ENCODE measurements around the gene CASP3.

Gene CASP3

GRCh38 chr4:184680698-184681097 is 31.5 kb upstream of the CASP3 start:
- Histone ChIP-seq H3K4me1 (ENCODE audit: control insufficient read depth, insufficient read depth, low read length) (no peaks in the 10 kb centered on the region), H3K4me3 (ENCODE audit: low read depth, low read length) (no peak overlapping the region), H3K9ac (ENCODE audit: low read length) (no peak overlapping the region)

GRCh38 chr4:184675821-184676492 is 26.7 kb upstream of the CASP3 start:
- H3K36me3 ChIP-seq (ENCODE audit: control insufficient read depth, insufficient read depth, low read length): peaks cover 21% of the 10 kb centered on the region
- peaks cover 7% of the 10 kb centered on the region for H3K9me3 ChIP-seq (ENCODE audit: control insufficient read depth, insufficient read depth, low read depth, low read length)
- H3K27ac ChIP-seq (ENCODE audit: low read depth, low read length): no peak overlapping the region
- H3K4me3 ChIP-seq (ENCODE audit: low read depth, low read length): no peak overlapping the region
- no peak overlapping the region for H3K9ac ChIP-seq (ENCODE audit: low read length)
- H3K27me3 ChIP-seq (ENCODE audit: control insufficient read depth, insufficient read depth, low read length): no peaks in the 10 kb centered on the region
- H3K4me1 ChIP-seq (ENCODE audit: control insufficient read depth, insufficient read depth, low read length): no peaks in the 10 kb centered on the region

More at GRCh38 chr4:184680698-184681097, 31.5 kb upstream of the CASP3 start:
- Histone ChIP-seq H3K36me3 (ENCODE audit: control insufficient read depth, insufficient read depth, low read length) (peaks cover 6% of the 10 kb centered on the region; the same call in 1 of the 2 replicates), H3K27ac (ENCODE audit: low read depth, low read length) (no peak overlapping the region), H3K27me3 (ENCODE audit: control insufficient read depth, insufficient read depth, low read length) (no peaks in the 10 kb centered on the region), H3K9me3 (ENCODE audit: control insufficient read depth, insufficient read depth, low read depth, low read length) (peaks cover 7% of the 10 kb centered on the region)

- Histone ChIP-seq H3K4me3 (ENCODE audit: low read depth, low read length) (no peak overlapping the region), H3K27ac (ENCODE audit: low read depth, low read length) (no peak overlapping the region), H3K9me3 (ENCODE audit: control insufficient read depth, insufficient read depth, low read depth, low read length) (peaks cover 7% of the 10 kb centered on the region), H3K4me1 (ENCODE audit: control insufficient read depth, insufficient read depth, low read length) (no peaks in the 10 kb centered on the region), H3K9ac (ENCODE audit: low read length) (no peak overlapping the region), H3K27me3 (ENCODE audit: control insufficient read depth, insufficient read depth, low read length) (no peaks in the 10 kb centered on the region), H3K36me3 (ENCODE audit: control insufficient read depth, insufficient read depth, low read length) (peaks cover 22% of the 10 kb centered on the region)
Observed at GRCh38 chr4:184675018-184675417, 25.8 kb upstream of the CASP3 start.

- H3K27me3 ChIP-seq (ENCODE audit: control insufficient read depth, insufficient read depth, low read length): no peaks in the 10 kb centered on the region
- H3K36me3 ChIP-seq (ENCODE audit: control insufficient read depth, insufficient read depth, low read length): peaks cover 16% of the 10 kb centered on the region
- no peaks in the 10 kb centered on the region for H3K4me1 ChIP-seq (ENCODE audit: control insufficient read depth, insufficient read depth, low read length)
- no peak overlapping the region for H3K4me3 ChIP-seq (ENCODE audit: low read depth, low read length)
- no peaks in the 10 kb centered on the region for H3K9me3 ChIP-seq (ENCODE audit: control insufficient read depth, insufficient read depth, low read depth, low read length)
- no peak overlapping the region for H3K27ac ChIP-seq (ENCODE audit: low read depth, low read length)
- no peak overlapping the region for H3K9ac ChIP-seq (ENCODE audit: low read length)
Observed at GRCh38 chr4:184674011-184674410, 24.8 kb upstream of the CASP3 start.

- H3K36me3 ChIP-seq (ENCODE audit: control insufficient read depth, insufficient read depth, low read length): peaks cover 23% of the 10 kb centered on the region
- H3K9me3 ChIP-seq (ENCODE audit: control insufficient read depth, insufficient read depth, low read depth, low read length): no peaks in the 10 kb centered on the region
- H3K27ac ChIP-seq (ENCODE audit: low read depth, low read length): no peak overlapping the region
- H3K27me3 ChIP-seq (ENCODE audit: control insufficient read depth, insufficient read depth, low read length): no peaks in the 10 kb centered on the region
- no peak overlapping the region for H3K9ac ChIP-seq (ENCODE audit: low read length)
- H3K4me3 ChIP-seq (ENCODE audit: low read depth, low read length): no peak overlapping the region
- no peaks in the 10 kb centered on the region; the same call in 1 of the 2 replicates for H3K4me1 ChIP-seq (ENCODE audit: control insufficient read depth, insufficient read depth, low read length)
Observed at GRCh38 chr4:184672741-184673140, 23.5 kb upstream of the CASP3 start.

GRCh38 chr4:184671101-184671500 is 21.9 kb upstream of the CASP3 start:
- Histone ChIP-seq H3K27me3 (ENCODE audit: control insufficient read depth, insufficient read depth, low read length) (no peaks in the 10 kb centered on the region), H3K4me3 (ENCODE audit: low read depth, low read length) (no peak overlapping the region), H3K27ac (ENCODE audit: low read depth, low read length) (no peak overlapping the region), H3K36me3 (ENCODE audit: control insufficient read depth, insufficient read depth, low read length) (peaks cover 32% of the 10 kb centered on the region), H3K9me3 (ENCODE audit: control insufficient read depth, insufficient read depth, low read depth, low read length) (no peaks in the 10 kb centered on the region), H3K4me1 (ENCODE audit: control insufficient read depth, insufficient read depth, low read length) (no peaks in the 10 kb centered on the region; the same call in 1 of the 2 replicates), H3K9ac (ENCODE audit: low read length) (no peak overlapping the region)

- H3K36me3 ChIP-seq (ENCODE audit: control insufficient read depth, insufficient read depth, low read length): peaks cover 27% of the 10 kb centered on the region
- no peak overlapping the region for H3K4me3 ChIP-seq (ENCODE audit: low read depth, low read length)
- H3K27ac ChIP-seq (ENCODE audit: low read depth, low read length): no peak overlapping the region
- H3K9me3 ChIP-seq (ENCODE audit: control insufficient read depth, insufficient read depth, low read depth, low read length): no peaks in the 10 kb centered on the region
- no peaks in the 10 kb centered on the region for H3K27me3 ChIP-seq (ENCODE audit: control insufficient read depth, insufficient read depth, low read length)
- peaks cover 1% of the 10 kb centered on the region; the same call in 1 of the 2 replicates for H3K4me1 ChIP-seq (ENCODE audit: control insufficient read depth, insufficient read depth, low read length)
- no peak overlapping the region for H3K9ac ChIP-seq (ENCODE audit: low read length)
Observed at GRCh38 chr4:184669251-184669650, 20.0 kb upstream of the CASP3 start.

- Histone ChIP-seq H3K4me3 (ENCODE audit: low read depth, low read length) (no peak overlapping the region), H3K36me3 (ENCODE audit: control insufficient read depth, insufficient read depth, low read length) (peaks cover 27% of the 10 kb centered on the region), H3K9ac (ENCODE audit: low read length) (no peak overlapping the region), H3K9me3 (ENCODE audit: control insufficient read depth, insufficient read depth, low read depth, low read length) (no peaks in the 10 kb centered on the region), H3K27me3 (ENCODE audit: control insufficient read depth, insufficient read depth, low read length) (no peaks in the 10 kb centered on the region), H3K4me1 (ENCODE audit: control insufficient read depth, insufficient read depth, low read length) (peaks cover 3% of the 10 kb centered on the region; the same call in 1 of the 2 replicates), H3K27ac (ENCODE audit: low read depth, low read length) (no peak overlapping the region)
Observed at GRCh38 chr4:184668511-184669114, 19.4 kb upstream of the CASP3 start.

- no peaks in the 10 kb centered on the region for H3K9me3 ChIP-seq (ENCODE audit: control insufficient read depth, insufficient read depth, low read depth, low read length)
- H3K9ac ChIP-seq (ENCODE audit: low read length): no peak overlapping the region
- H3K36me3 ChIP-seq (ENCODE audit: control insufficient read depth, insufficient read depth, low read length): peaks cover 27% of the 10 kb centered on the region
- H3K4me3 ChIP-seq (ENCODE audit: low read depth, low read length): no peak overlapping the region
- peaks cover 3% of the 10 kb centered on the region; the same call in 1 of the 2 replicates for H3K4me1 ChIP-seq (ENCODE audit: control insufficient read depth, insufficient read depth, low read length)
- no peaks in the 10 kb centered on the region for H3K27me3 ChIP-seq (ENCODE audit: control insufficient read depth, insufficient read depth, low read length)
- no peak overlapping the region for H3K27ac ChIP-seq (ENCODE audit: low read depth, low read length)
Observed at GRCh38 chr4:184668096-184668495, 18.8 kb upstream of the CASP3 start.

GRCh38 chr4:184666670-184667069 is 17.4 kb upstream of the CASP3 start:
- Histone ChIP-seq H3K9me3 (ENCODE audit: control insufficient read depth, insufficient read depth, low read depth, low read length) (no peaks in the 10 kb centered on the region), H3K4me3 (ENCODE audit: low read depth, low read length) (no peak overlapping the region), H3K36me3 (ENCODE audit: control insufficient read depth, insufficient read depth, low read length) (peaks cover 19% of the 10 kb centered on the region), H3K4me1 (ENCODE audit: control insufficient read depth, insufficient read depth, low read length) (peaks cover 3% of the 10 kb centered on the region; the same call in 1 of the 2 replicates), H3K27me3 (ENCODE audit: control insufficient read depth, insufficient read depth, low read length) (no peaks in the 10 kb centered on the region), H3K27ac (ENCODE audit: low read depth, low read length) (no peak overlapping the region), H3K9ac (ENCODE audit: low read length) (no peak overlapping the region)

- Histone ChIP-seq H3K9me3 (ENCODE audit: control insufficient read depth, insufficient read depth, low read depth, low read length) (no peaks in the 10 kb centered on the region), H3K27ac (ENCODE audit: low read depth, low read length) (no peak overlapping the region), H3K9ac (ENCODE audit: low read length) (no peak overlapping the region)
Observed at GRCh38 chr4:184664445-184665210, 15.4 kb upstream of the CASP3 start.

More at GRCh38 chr4:184664445-184665210, 15.4 kb upstream of the CASP3 start:
- Histone ChIP-seq H3K4me3 (ENCODE audit: low read depth, low read length) (no peak overlapping the region), H3K36me3 (ENCODE audit: control insufficient read depth, insufficient read depth, low read length) (peaks cover 25% of the 10 kb centered on the region), H3K4me1 (ENCODE audit: control insufficient read depth, insufficient read depth, low read length) (peaks cover 3% of the 10 kb centered on the region; the same call in 1 of the 2 replicates), H3K27me3 (ENCODE audit: control insufficient read depth, insufficient read depth, low read length) (no peaks in the 10 kb centered on the region)
